Natural killer cell (primary cell): ENCODE results near the gene RRP7A. TPM values are rescaled to one million over a fixed set of nuclear protein-coding genes. Genes with fewer than 3 reads are reported as not detected.

Source experiments
- ATAC-seq, 3 donors: fragments of 150-1000 bp in 2 of 3; fragments of 200-7000 bp in 1 of 3; cut with Tn5 transposase; 1 replicate in 1 of 3; 2 replicates in 2 of 3; pipeline ENCODE4 v1.10.0; 2021; ENCODE audit warnings: mild to moderate bottlenecking in 2 of 3, moderate library complexity in 2 of 3
- DNase-seq, 2 donors: peaks; one replicate each; pipeline versions ENCODE4 v3.0.0 to v3.0.0-alpha.2; 2013 to 2021; ENCODE audit warnings: mixed read lengths in 1 of 2
- H3K27ac ChIP-seq: one replicate; pipeline ENCODE4 v1.5.1; 2013; ENCODE audit warnings: mild to moderate bottlenecking, low read length
- H3K27me3 ChIP-seq: one replicate; pipeline ENCODE4 v1.6.1; 2013; ENCODE audit warnings: low read length; ENCODE audit not compliant: control insufficient read depth, insufficient read depth
- H3K36me3 ChIP-seq: one replicate; pipeline ENCODE4 v1.6.1; 2013; ENCODE audit warnings: low read length; ENCODE audit not compliant: control insufficient read depth, insufficient read depth
- H3K4me1 ChIP-seq: one replicate; pipeline ENCODE4 v1.6.1; 2013; ENCODE audit warnings: low read length; ENCODE audit not compliant: control insufficient read depth, insufficient read depth
- H3K4me3 ChIP-seq: one replicate; pipeline ENCODE4 v1.5.1; 2013; ENCODE audit warnings: low read length
- H3K9me3 ChIP-seq: one replicate; pipeline ENCODE4 v1.6.1; 2013; ENCODE audit warnings: low read length; ENCODE audit not compliant: control insufficient read depth, insufficient read depth
- H3K27ac Mint-ChIP-seq, 2 donors: one replicate each; pipeline ENCODE4 v1.8.0; 2022; ENCODE audit warnings: mild to moderate bottlenecking in 2 of 2, mixed read lengths in 2 of 2, moderate library complexity in 1 of 2
- H3K27me3 Mint-ChIP-seq, 2 donors: one replicate each; pipeline ENCODE4 v1.8.0; 2022; ENCODE audit warnings: low read depth in 2 of 2, mixed read lengths in 2 of 2
- H3K36me3 Mint-ChIP-seq: one replicate; pipeline ENCODE4 v1.8.0; 2022; ENCODE audit warnings: mixed read lengths
- H3K4me1 Mint-ChIP-seq, 2 donors: one replicate each; pipeline ENCODE4 v1.8.0; 2022; ENCODE audit warnings: mixed read lengths in 2 of 2
- H3K4me3 Mint-ChIP-seq: one replicate; pipeline ENCODE4 v1.8.0; 2022; ENCODE audit warnings: mild to moderate bottlenecking, moderate library complexity, mixed read lengths
- H3K9me3 Mint-ChIP-seq, 2 donors: one replicate each; pipeline ENCODE4 v1.8.0; 2022; ENCODE audit warnings: mixed read lengths in 2 of 2
- WGBS: methylation state at CpG from one replicate; pipeline ENCODE4 v1.1.7; 2013; ENCODE audit warnings: missing lambda C conversion rate; ENCODE audit not compliant: insufficient coverage; 5-methylcytosine and 5-hydroxymethylcytosine counted together
- intact Hi-C: fragments of 100-400 bp; cut with micrococcal nuclease; formaldehyde crosslinking; loops from one replicate; pipeline ENCODE4 v1.14.2; 2022
- total RNA-seq, 4 donors: library from RNA; stranded (reverse); fragments of 120-200 nt in 1 of 4; gene quantifications; one replicate each; pipeline versions ENCODE4 v1.2.3 to v1.2.4, GENCODE V29; 2013 to 2022
- TF ChIP-seq, protein P1 (sequence below): fragments of 200-600 bp; IDR thresholded peaks from one replicate; pipeline ENCODE4 v1.8.0; 2022; ENCODE audit warnings: antibody characterized with exemption

RRP7A gene
- total RNA-seq, 3 donors from 2014 or later (not counting 1 experiment from before 2014, with no cell fraction given): 31.3 to 43.0 (median 37.7) TPM

DNA sequence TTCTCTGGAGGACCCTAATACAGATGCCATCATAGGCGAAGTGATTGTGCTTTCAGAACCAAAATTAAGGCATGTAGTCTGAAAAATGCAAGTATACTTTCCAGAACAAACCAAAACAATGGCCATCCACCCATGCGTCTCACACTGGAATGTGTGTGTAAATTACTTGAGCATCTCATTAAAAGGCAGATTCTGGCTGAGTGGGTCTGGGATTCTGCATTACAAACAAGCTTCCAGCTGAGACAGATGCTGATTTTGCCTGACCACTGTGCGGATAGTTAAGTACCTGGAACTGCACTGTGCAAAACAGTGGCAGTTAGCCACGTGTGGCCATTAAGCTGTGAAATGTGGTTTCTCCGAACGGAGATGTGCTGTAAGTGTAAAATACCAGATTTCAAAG, 26.2 kb downstream of the RRP7A start:
- no peak overlapping the region for H3K4me3 Mint-ChIP-seq
- H3K27me3 ChIP-seq: no peaks in the 10 kb centered on the region
- no peak for DNase-seq
- 86% methylated on average over 5 of the region's 6 CpGs for WGBS
- intact Hi-C loops: no loop called here
- no peaks in the 10 kb centered on the region for H3K36me3 Mint-ChIP-seq
- TF ChIP-seq, protein P1, sequence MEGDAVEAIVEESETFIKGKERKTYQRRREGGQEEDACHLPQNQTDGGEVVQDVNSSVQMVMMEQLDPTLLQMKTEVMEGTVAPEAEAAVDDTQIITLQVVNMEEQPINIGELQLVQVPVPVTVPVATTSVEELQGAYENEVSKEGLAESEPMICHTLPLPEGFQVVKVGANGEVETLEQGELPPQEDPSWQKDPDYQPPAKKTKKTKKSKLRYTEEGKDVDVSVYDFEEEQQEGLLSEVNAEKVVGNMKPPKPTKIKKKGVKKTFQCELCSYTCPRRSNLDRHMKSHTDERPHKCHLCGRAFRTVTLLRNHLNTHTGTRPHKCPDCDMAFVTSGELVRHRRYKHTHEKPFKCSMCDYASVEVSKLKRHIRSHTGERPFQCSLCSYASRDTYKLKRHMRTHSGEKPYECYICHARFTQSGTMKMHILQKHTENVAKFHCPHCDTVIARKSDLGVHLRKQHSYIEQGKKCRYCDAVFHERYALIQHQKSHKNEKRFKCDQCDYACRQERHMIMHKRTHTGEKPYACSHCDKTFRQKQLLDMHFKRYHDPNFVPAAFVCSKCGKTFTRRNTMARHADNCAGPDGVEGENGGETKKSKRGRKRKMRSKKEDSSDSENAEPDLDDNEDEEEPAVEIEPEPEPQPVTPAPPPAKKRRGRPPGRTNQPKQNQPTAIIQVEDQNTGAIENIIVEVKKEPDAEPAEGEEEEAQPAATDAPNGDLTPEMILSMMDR: no peak
- no peaks in the 10 kb centered on the region for H3K4me1 ChIP-seq
- H3K27me3 Mint-ChIP-seq: peaks cover 0 to 12% of the 10 kb centered on the region in 2 donors
- no peak overlapping the region for H3K27ac ChIP-seq
- no peak for ATAC-seq
- no peak overlapping the region for H3K27ac Mint-ChIP-seq
- H3K4me1 Mint-ChIP-seq: no peaks in the 10 kb centered on the region
- H3K4me3 ChIP-seq: no peak overlapping the region
- H3K9me3 ChIP-seq: no peaks in the 10 kb centered on the region
- H3K36me3 ChIP-seq: no peaks in the 10 kb centered on the region
- no peaks in the 10 kb centered on the region for H3K9me3 Mint-ChIP-seq

DNA sequence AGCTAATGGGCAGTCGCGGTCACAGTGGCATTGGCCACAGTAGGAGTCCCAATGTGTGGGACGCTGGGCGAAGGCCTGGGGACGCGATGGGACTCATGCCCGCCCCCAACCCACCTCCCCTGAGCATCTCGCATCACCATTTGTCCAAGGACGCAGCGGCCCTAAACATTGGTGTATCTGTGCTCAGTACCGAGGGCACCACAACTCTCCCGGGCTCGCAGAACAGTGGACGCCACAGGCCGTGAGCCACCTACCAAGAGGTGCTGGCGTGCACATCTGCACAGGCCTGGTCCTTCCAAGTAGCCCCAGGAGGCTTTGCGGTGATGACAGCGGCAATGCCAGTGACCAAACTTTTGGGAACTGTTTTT, 27.3 kb downstream of the RRP7A start:
- Histone ChIP-seq H3K4me1 (no peaks in the 10 kb centered on the region), H3K27me3 (no peaks in the 10 kb centered on the region), H3K27ac (no peak overlapping the region), H3K4me3 (no peak overlapping the region), H3K36me3 (no peaks in the 10 kb centered on the region), H3K9me3 (no peaks in the 10 kb centered on the region)
- ATAC-seq (no peak), DNase-seq (no peak)
- WGBS: 92% methylated on average over 18 of the region's 18 CpGs
- Mint-ChIP-seq H3K27ac (no peak overlapping the region), H3K9me3 (no peaks in the 10 kb centered on the region), H3K4me1 (no peaks in the 10 kb centered on the region), H3K27me3 (peaks cover 0 to 12% of the 10 kb centered on the region in 2 donors), H3K4me3 (no peak overlapping the region), H3K36me3 (no peaks in the 10 kb centered on the region)
- TF ChIP-seq, protein P1: no peak
- intact Hi-C loops: no loop called here

DNA sequence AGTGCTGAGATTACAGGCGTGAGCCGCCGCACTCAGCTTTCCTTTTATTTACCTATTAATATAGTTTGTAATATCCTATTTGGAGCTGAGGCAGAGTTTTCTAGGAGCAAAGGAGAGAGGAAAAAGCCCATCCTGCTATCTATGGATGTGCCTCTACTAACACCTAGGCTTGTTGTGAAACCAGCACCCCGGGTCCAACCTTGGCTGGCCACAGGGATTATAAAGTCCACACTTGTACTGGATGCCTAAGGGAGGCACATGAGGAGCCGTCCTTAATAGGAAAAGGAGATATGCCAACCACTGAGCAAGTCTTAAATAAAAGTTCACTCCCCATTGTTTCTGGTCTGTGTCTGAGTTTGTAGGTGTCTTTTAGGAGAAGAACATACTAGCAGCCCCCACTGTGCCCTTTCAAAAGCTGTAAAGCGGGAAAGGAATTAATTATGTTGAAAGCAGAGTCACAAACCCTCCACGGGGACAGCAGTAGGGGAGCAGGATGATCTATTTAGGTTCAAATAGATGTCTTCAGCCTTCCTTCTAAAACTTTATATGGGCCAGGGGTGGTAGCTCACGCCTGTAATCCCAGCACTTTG, 29.3 kb downstream of the RRP7A start:
- H3K27ac Mint-ChIP-seq: no peak overlapping the region
- H3K36me3 Mint-ChIP-seq: no peaks in the 10 kb centered on the region
- no peak for DNase-seq
- H3K4me3 Mint-ChIP-seq: no peak overlapping the region
- peaks cover 0 to 10% of the 10 kb centered on the region in 2 donors for H3K27me3 Mint-ChIP-seq
- 80% methylated on average over 3 of the region's 8 CpGs for WGBS
- no peaks in the 10 kb centered on the region for H3K27me3 ChIP-seq
- intact Hi-C loops: no loop called here
- no peaks in the 10 kb centered on the region for H3K36me3 ChIP-seq
- TF ChIP-seq, protein P1: no peak
- H3K4me3 ChIP-seq: no peak overlapping the region
- H3K4me1 ChIP-seq: no peaks in the 10 kb centered on the region
- no peak for ATAC-seq
- H3K4me1 Mint-ChIP-seq: no peaks in the 10 kb centered on the region
- H3K9me3 Mint-ChIP-seq: no peaks in the 10 kb centered on the region
- H3K9me3 ChIP-seq: no peaks in the 10 kb centered on the region
- H3K27ac ChIP-seq: no peak overlapping the region

DNA sequence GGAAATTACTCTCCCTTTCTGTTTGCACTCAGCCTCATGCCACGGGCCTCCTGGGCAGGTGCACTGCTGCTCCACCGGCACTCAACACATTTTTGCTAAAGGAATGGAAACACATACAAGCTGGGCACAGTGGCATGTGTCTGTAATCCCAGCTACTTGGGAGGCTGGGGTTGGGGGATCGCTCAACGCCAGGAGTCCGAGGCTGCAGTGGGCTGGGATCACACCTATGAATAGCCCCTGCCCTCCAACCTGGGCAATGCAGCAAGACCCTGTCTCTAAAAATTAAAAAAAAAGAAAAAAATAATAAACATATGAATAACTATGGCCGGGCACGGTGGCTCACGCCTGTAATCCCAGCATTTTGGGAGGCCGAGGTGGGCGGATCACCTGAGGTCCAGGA, 30.6 kb downstream of the RRP7A start:
- no peaks in the 10 kb centered on the region for H3K9me3 ChIP-seq
- intact Hi-C loops: no loop called here
- Mint-ChIP-seq H3K4me1 (no peaks in the 10 kb centered on the region), H3K36me3 (no peaks in the 10 kb centered on the region), H3K4me3 (no peak overlapping the region), H3K27me3 (peaks cover 0 to 6% of the 10 kb centered on the region in 2 donors), H3K27ac (no peak overlapping the region), H3K9me3 (no peaks in the 10 kb centered on the region)
- no peak for DNase-seq
- H3K27ac ChIP-seq: no peak overlapping the region
- 90% methylated on average over 10 of the region's 10 CpGs for WGBS
- TF ChIP-seq, protein P1: no peak
- no peaks in the 10 kb centered on the region for H3K36me3 ChIP-seq
- ATAC-seq: no peak
- H3K27me3 ChIP-seq: no peaks in the 10 kb centered on the region
- no peak overlapping the region for H3K4me3 ChIP-seq
- H3K4me1 ChIP-seq: no peaks in the 10 kb centered on the region
